Panc1 (cell line): ENCODE measurements around the gene IL1R2.

Experiments used
- POLR2AphosphoS5 ChIP-seq: IDR thresholded peaks from 2 replicates; pipeline ENCODE4 v1.6.1; 2012; ENCODE audit warnings: mild to moderate bottlenecking, low read depth, low read length, moderate library complexity
- TCF7L2 ChIP-seq: IDR thresholded peaks from 2 replicates; pipeline ENCODE4 v1.6.1; 2011; ENCODE audit warnings: mild to moderate bottlenecking, low read depth, low read length, inconsistent platforms
- TF ChIP-seq, protein P1 (sequence below): fragments of 450-650 bp; IDR thresholded peaks from 2 replicates; pipeline ENCODE4 v1.5.1; 2017; ENCODE audit warnings: mild to moderate bottlenecking
- TF ChIP-seq, protein P2 (sequence below), 2 experiments: IDR thresholded peaks; 2 replicates each; pipeline ENCODE4 v1.6.1; 2011 to 2012; ENCODE audit warnings: low read depth in 2 of 2, control low read depth in 1 of 2, low read length in 1 of 2, mild to moderate bottlenecking in 1 of 2, moderate library complexity in 1 of 2; ENCODE audit not compliant: insufficient read depth in 1 of 2

- TF ChIP-seq, protein P1, sequence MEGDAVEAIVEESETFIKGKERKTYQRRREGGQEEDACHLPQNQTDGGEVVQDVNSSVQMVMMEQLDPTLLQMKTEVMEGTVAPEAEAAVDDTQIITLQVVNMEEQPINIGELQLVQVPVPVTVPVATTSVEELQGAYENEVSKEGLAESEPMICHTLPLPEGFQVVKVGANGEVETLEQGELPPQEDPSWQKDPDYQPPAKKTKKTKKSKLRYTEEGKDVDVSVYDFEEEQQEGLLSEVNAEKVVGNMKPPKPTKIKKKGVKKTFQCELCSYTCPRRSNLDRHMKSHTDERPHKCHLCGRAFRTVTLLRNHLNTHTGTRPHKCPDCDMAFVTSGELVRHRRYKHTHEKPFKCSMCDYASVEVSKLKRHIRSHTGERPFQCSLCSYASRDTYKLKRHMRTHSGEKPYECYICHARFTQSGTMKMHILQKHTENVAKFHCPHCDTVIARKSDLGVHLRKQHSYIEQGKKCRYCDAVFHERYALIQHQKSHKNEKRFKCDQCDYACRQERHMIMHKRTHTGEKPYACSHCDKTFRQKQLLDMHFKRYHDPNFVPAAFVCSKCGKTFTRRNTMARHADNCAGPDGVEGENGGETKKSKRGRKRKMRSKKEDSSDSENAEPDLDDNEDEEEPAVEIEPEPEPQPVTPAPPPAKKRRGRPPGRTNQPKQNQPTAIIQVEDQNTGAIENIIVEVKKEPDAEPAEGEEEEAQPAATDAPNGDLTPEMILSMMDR: no peak
- no peak for TF ChIP-seq POLR2AphosphoS5
- TF ChIP-seq, protein P2, sequence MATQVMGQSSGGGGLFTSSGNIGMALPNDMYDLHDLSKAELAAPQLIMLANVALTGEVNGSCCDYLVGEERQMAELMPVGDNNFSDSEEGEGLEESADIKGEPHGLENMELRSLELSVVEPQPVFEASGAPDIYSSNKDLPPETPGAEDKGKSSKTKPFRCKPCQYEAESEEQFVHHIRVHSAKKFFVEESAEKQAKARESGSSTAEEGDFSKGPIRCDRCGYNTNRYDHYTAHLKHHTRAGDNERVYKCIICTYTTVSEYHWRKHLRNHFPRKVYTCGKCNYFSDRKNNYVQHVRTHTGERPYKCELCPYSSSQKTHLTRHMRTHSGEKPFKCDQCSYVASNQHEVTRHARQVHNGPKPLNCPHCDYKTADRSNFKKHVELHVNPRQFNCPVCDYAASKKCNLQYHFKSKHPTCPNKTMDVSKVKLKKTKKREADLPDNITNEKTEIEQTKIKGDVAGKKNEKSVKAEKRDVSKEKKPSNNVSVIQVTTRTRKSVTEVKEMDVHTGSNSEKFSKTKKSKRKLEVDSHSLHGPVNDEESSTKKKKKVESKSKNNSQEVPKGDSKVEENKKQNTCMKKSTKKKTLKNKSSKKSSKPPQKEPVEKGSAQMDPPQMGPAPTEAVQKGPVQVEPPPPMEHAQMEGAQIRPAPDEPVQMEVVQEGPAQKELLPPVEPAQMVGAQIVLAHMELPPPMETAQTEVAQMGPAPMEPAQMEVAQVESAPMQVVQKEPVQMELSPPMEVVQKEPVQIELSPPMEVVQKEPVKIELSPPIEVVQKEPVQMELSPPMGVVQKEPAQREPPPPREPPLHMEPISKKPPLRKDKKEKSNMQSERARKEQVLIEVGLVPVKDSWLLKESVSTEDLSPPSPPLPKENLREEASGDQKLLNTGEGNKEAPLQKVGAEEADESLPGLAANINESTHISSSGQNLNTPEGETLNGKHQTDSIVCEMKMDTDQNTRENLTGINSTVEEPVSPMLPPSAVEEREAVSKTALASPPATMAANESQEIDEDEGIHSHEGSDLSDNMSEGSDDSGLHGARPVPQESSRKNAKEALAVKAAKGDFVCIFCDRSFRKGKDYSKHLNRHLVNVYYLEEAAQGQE (IDR thresholded peaks at IDR 0.05; ENCODE audit: insufficient read depth in 1 of 2, low read depth in 2 of 2, low read length in 1 of 2): no peak
- TF ChIP-seq TCF7L2: no peak
Observed at GRCh38 chr2:102065675-102066252, 74.0 kb downstream of the IL1R2 start.
